A549 (cell line): ENCODE measurements around the gene SNTN. TPM values are rescaled to one million over a fixed set of nuclear protein-coding genes. Genes with fewer than 3 reads are reported as not detected.

Experiments
- ATAC-seq, 2 experiments: fragments of 200-7000 bp in 1 of 2; fragments of >200 bp in 1 of 2; cut with Nextera tagmentation in 1 of 2; cut with Tn5 transposase in 1 of 2; 3 replicates each; pipeline versions ENCODE4 v1.8.0 to v1.9.1; 2018 to 2020; ENCODE audit warnings: mild to moderate bottlenecking in 1 of 2, moderate library complexity in 1 of 2
- CTCF ChIA-PET: fragments of 300-600 bp; sonication (Branson Sonifier 250); formaldehyde crosslinking; extraction: SDS; loops from one replicate; lab custom pipeline; 2021; ENCODE audit warnings: antibody characterized with exemption, inconsistent platforms; lab: Yijun Ruan, JAX
- POLR2A ChIA-PET: fragments of 350-600 bp; formaldehyde crosslinking; extraction: SDS; loops from one replicate; lab custom pipeline; 2021; ENCODE audit warnings: antibody characterized with exemption, inconsistent platforms; lab: Yijun Ruan, JAX
- DNase-seq, 2 experiments: peaks; one replicate each; pipeline versions ENCODE4 v3.0.0 to v3.0.0-alpha.2; 2011 to 2016; ENCODE audit warnings: low read depth in 1 of 2, low spot score in 1 of 2
- FAIRE-seq: peaks from 2 replicates; lab custom pipeline; 2011; peaks lifted over from hg19 to GRCh38; lab: Jason Lieb, UNC
- H3K27ac ChIP-seq, 2 experiments: fragments of >200 bp; sonication (Bioruptor Twin); formaldehyde crosslinking; 3 replicates each; pipeline ENCODE4 v1.5.1; 2016 to 2017
- H3K4me1 ChIP-seq: fragments of >200 bp; sonication (Bioruptor Twin); formaldehyde crosslinking; 3 replicates; pipeline ENCODE4 v1.6.1; 2016
- H3K4me2 ChIP-seq: fragments of >200 bp; sonication (Bioruptor Twin); formaldehyde crosslinking; 3 replicates; pipeline ENCODE4 v1.6.1; 2016
- H3K4me3 ChIP-seq: fragments of >200 bp; sonication (Bioruptor Twin); formaldehyde crosslinking; 3 replicates; pipeline ENCODE4 v1.5.1; 2016
- H3K9me3 ChIP-seq: fragments of >200 bp; sonication (Bioruptor Twin); formaldehyde crosslinking; 3 replicates; pipeline ENCODE4 v1.6.1; 2016
- CEBPB ChIP-seq, 2 experiments: fragments of >200 bp in 1 of 2; sonication (Bioruptor Twin) in 1 of 2; formaldehyde crosslinking in 1 of 2; IDR thresholded peaks; 2 replicates each; pipeline ENCODE4 v1.6.1; 2012 to 2016
- CHD2 ChIP-seq: fragments of 150-350 bp; IDR thresholded peaks from 2 replicates; pipeline ENCODE4 v1.6.1; 2014; ENCODE audit warnings: low read length; ENCODE audit not compliant: partially characterized antibody
- CHD4 ChIP-seq: fragments of 200-600 bp; sonication (generic); IDR thresholded peaks from 2 replicates; pipeline ENCODE4 v1.6.1; 2016; ENCODE audit warnings: antibody characterized with exemption, mild to moderate bottlenecking, borderline replicate concordance
- ESRRA ChIP-seq: fragments of 150-350 bp; IDR thresholded peaks from 2 replicates; pipeline ENCODE4 v1.6.1; 2014; ENCODE audit warnings: mild to moderate bottlenecking, low read length, borderline replicate concordance
- HEYL ChIP-seq: fragments of 250-450 bp; sonication (Bioruptor Pico); IDR thresholded peaks from 2 replicates; pipeline ENCODE4 v1.8.0; 2021; ENCODE audit warnings: mild to moderate bottlenecking, moderate library complexity
- HOXB5 ChIP-seq: fragments of 250-450 bp; sonication (Bioruptor Pico); IDR thresholded peaks from 2 replicates; pipeline ENCODE4 v1.5.0; 2020; ENCODE audit warnings: mild to moderate bottlenecking, moderate library complexity
- JUN ChIP-seq, 2 experiments: fragments of >200 bp; sonication (Bioruptor Twin); formaldehyde crosslinking; IDR thresholded peaks; 2 replicates in 1 of 2; 3 replicates in 1 of 2; pipeline ENCODE4 v1.6.1; 2016 to 2017
- MAFK ChIP-seq: fragments of 450-650 bp; IDR thresholded peaks from 2 replicates; pipeline ENCODE4 v1.6.1; 2014; ENCODE audit not compliant: partially characterized antibody
- MAZ ChIP-seq: fragments of 150-350 bp; IDR thresholded peaks from 2 replicates; pipeline ENCODE4 v1.6.1; 2014; ENCODE audit warnings: antibody characterized with exemption, low read depth, low read length, borderline replicate concordance
- NFE2L2 ChIP-seq: fragments of 150-350 bp; conservative IDR thresholded peaks from 2 replicates; pipeline ENCODE4 v1.6.1; 2014; ENCODE audit warnings: low read length
- NPAS2 ChIP-seq: fragments of 250-450 bp; sonication (Bioruptor Pico); IDR thresholded peaks from 2 replicates; pipeline ENCODE4 v1.8.0; 2022; ENCODE audit warnings: mild to moderate bottlenecking, moderate library complexity, borderline replicate concordance
- PHF8 ChIP-seq: fragments of 200-600 bp; sonication (generic); IDR thresholded peaks from 2 replicates; pipeline ENCODE4 v1.6.1; 2016; ENCODE audit warnings: low read depth, mild to moderate bottlenecking, antibody characterized with exemption, moderate library complexity, borderline replicate concordance
- POLR2AphosphoS2 ChIP-seq: conservative IDR thresholded peaks from 2 replicates; pipeline ENCODE4 v1.6.1; 2012; ENCODE audit warnings: low read length, improper control_type of control experiment, inconsistent platforms
- RFX5 ChIP-seq: fragments of 450-650 bp; IDR thresholded peaks from 2 replicates; pipeline ENCODE4 v1.7.1; 2014; ENCODE audit warnings: antibody characterized with exemption, mild to moderate bottlenecking, moderate library complexity
- SREBF2 ChIP-seq: fragments of 450-650 bp; IDR thresholded peaks from 2 replicates; pipeline ENCODE4 v1.6.1; 2014; ENCODE audit warnings: mild to moderate bottlenecking, moderate library complexity
- TFCP2L1 ChIP-seq: fragments of 250-450 bp; sonication (Bioruptor Pico); IDR thresholded peaks from 2 replicates; pipeline ENCODE4 v1.5.0; 2021; ENCODE audit warnings: mild to moderate bottlenecking
- TP53 ChIP-seq: fragments of 250-450 bp; sonication (Bioruptor Pico); IDR thresholded peaks from 2 replicates; pipeline ENCODE4 v1.5.0; 2021; ENCODE audit warnings: mild to moderate bottlenecking, moderate library complexity
- ZC3H11A ChIP-seq: fragments of 450-650 bp; IDR thresholded peaks from 2 replicates; pipeline ENCODE4 v1.6.1; 2014; ENCODE audit warnings: antibody characterized with exemption, mild to moderate bottlenecking
- ZFP36 ChIP-seq: fragments of 450-650 bp; IDR thresholded peaks from 2 replicates; pipeline ENCODE4 v1.6.1; 2014; ENCODE audit warnings: borderline replicate concordance; ENCODE audit not compliant: partially characterized antibody
- ZSCAN20 ChIP-seq: fragments of 250-450 bp; sonication (Bioruptor Pico); IDR thresholded peaks from 2 replicates; pipeline ENCODE4 v1.8.0; 2022; ENCODE audit warnings: mild to moderate bottlenecking, moderate library complexity
- WGBS: methylation state at CpG from one replicate; pipeline ENCODE4 v1.1.6; 2017; ENCODE audit errors: missing lambda C conversion rate; 5-methylcytosine and 5-hydroxymethylcytosine counted together
- polyA plus RNA-seq, 4 experiments: library from polyadenylated mRNA; depleted of rRNA in 3 of 4; stranded (reverse); fragments of >200 nt; fragmentation: RNase III in 1 of 4; extraction: RNeasy Plus Mini Kit Qiagen cat#74134 plus additional on column Dnase treatment in 1 of 4; gene quantifications; 2 replicates in 3 of 4; 3 replicates in 1 of 4; pipeline ENCODE4 v1.2.3, GENCODE V29; 2011 to 2017
- TF ChIP-seq, protein P1 (sequence below): fragments of 150-350 bp; IDR thresholded peaks from 2 replicates; pipeline ENCODE4 v1.6.1; 2014; ENCODE audit warnings: low read depth, mild to moderate bottlenecking, low read length
- TF ChIP-seq, protein P2 (sequence below): fragments of 250-450 bp; sonication (Bioruptor Pico); IDR thresholded peaks from 2 replicates; pipeline ENCODE4 v1.5.0; 2021; ENCODE audit warnings: mild to moderate bottlenecking, moderate library complexity, borderline replicate concordance

The SNTN gene
- polyA plus RNA-seq, 2 of the 4 experiments (the other 2 are of a cell fraction), result not detected

DNA sequence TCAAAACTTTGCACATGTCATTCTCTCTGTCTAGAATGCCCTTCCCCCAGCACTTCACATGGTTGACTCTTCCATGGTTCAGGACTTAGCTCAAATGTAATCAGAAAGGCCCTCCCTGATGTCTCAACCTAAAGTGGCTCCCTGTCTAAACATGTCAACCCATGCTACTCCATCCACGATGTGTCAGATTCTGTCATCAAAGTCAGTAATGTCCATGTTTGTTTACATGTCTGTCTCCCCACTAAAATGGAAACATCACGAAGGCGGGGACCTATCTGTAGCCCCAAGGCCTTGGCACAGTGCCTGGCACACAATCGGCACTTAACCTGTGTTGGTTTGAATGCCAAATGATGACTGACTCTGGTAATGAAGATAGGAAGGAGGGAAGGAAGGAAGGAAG lies 20.8 kb upstream of the SNTN start:
- DNase-seq (no peak), FAIRE-seq (no peak), ATAC-seq (no peak)
- POLR2A ChIA-PET, result no interaction called here
- TF ChIP-seq MAFK, result no peak
- H3K4me1 ChIP-seq, result no peaks in the 10 kb centered on the region
- no peak overlapping the region for H3K4me2 ChIP-seq
- H3K9me3 ChIP-seq, result no peaks in the 10 kb centered on the region
- no peak overlapping the region for H3K4me3 ChIP-seq
- WGBS, result 0% methylated on average over 4 of the region's 4 CpGs
- CTCF ChIA-PET, result no interaction called here
- H3K27ac ChIP-seq, result no peak overlapping the region

DNA sequence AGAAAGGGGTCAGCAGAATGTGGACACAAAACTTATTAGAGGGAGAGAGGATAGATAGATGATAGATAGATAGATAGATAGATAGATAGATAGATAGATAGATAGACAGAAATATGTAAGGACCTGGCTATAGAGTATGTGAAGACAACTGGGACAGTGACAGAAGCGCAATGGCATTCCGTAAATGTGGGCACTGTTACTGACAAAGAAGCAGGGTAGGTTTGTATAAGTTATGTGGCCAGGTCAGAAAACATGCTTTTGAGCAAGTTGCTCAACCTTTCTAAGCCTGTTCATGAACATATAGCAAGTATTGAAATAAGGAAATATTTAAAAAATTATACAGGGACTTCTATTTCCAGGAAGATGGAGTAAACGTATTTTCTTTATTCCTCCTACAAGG lies 17.3 kb upstream of the SNTN start:
- H3K4me2 ChIP-seq, result no peak overlapping the region
- H3K27ac ChIP-seq, result no peak overlapping the region
- DNase-seq (no peak), ATAC-seq (no peak), FAIRE-seq (no peak)
- H3K4me1 ChIP-seq, result no peaks in the 10 kb centered on the region
- H3K9me3 ChIP-seq, result no peaks in the 10 kb centered on the region
- WGBS, result 4% methylated on average over 3 of the region's 3 CpGs
- ChIA-PET CTCF (no interaction called here), POLR2A (no interaction called here)
- no peak for TF ChIP-seq MAZ
- no peak for TF ChIP-seq HEYL
- TF ChIP-seq TP53 (CRISPR knock-in tag), result no peak
- TF ChIP-seq ZC3H11A, result no peak
- TF ChIP-seq CHD2, result no peak
- H3K4me3 ChIP-seq, result no peak overlapping the region

DNA sequence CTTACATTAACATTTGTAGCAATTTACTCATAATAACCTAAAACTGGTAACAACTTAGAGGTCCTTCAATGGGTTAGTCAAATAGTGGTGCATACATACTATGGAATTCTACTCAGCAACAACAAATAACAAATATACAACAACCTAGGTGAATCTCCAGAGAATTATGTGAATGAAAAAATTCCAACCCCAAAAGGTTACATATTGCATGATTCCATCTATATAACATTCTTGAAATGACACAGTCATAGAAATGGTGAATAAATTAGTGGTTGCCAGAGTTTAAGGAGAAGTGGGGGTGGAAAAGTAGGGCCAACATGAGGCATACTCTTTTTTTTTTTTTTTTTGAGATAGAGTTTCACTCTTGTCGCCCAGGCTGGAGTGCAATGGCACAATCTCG lies 12.7 kb upstream of the SNTN start:
- no peaks in the 10 kb centered on the region for H3K9me3 ChIP-seq
- H3K4me2 ChIP-seq, result no peak overlapping the region
- no peak overlapping the region for H3K4me3 ChIP-seq
- H3K4me1 ChIP-seq, result no peaks in the 10 kb centered on the region
- CTCF ChIA-PET, result no interaction called here
- DNase-seq, result no peak
- POLR2A ChIA-PET, result no interaction called here
- H3K27ac ChIP-seq, result no peak overlapping the region
- no peak for FAIRE-seq
- no peak for ATAC-seq
- WGBS, result 8% methylated on average over 2 of the region's 2 CpGs
- TF ChIP-seq HOXB5 (CRISPR knock-in tag), result no peak
- no peak for TF ChIP-seq TFCP2L1
- TF ChIP-seq SREBF2, result no peak
- TF ChIP-seq CHD4, result no peak
- TF ChIP-seq ZSCAN20 (CRISPR knock-in tag), result no peak
- TF ChIP-seq NFE2L2, result no peak
- TF ChIP-seq, protein P1, sequence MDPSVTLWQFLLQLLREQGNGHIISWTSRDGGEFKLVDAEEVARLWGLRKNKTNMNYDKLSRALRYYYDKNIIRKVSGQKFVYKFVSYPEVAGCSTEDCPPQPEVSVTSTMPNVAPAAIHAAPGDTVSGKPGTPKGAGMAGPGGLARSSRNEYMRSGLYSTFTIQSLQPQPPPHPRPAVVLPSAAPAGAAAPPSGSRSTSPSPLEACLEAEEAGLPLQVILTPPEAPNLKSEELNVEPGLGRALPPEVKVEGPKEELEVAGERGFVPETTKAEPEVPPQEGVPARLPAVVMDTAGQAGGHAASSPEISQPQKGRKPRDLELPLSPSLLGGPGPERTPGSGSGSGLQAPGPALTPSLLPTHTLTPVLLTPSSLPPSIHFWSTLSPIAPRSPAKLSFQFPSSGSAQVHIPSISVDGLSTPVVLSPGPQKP, result no peak
- TF ChIP-seq, protein P2, sequence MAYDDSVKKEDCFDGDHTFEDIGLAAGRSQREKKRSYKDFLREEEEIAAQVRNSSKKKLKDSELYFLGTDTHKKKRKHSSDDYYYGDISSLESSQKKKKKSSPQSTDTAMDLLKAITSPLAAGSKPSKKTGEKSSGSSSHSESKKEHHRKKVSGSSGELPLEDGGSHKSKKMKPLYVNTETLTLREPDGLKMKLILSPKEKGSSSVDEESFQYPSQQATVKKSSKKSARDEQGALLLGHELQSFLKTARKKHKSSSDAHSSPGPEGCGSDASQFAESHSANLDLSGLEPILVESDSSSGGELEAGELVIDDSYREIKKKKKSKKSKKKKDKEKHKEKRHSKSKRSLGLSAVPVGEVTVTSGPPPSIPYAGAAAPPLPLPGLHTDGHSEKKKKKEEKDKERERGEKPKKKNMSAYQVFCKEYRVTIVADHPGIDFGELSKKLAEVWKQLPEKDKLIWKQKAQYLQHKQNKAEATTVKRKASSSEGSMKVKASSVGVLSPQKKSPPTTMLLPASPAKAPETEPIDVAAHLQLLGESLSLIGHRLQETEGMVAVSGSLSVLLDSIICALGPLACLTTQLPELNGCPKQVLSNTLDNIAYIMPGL, result no peak
- no peak for TF ChIP-seq POLR2AphosphoS2
- TF ChIP-seq ESRRA, result no peak
- no peak for TF ChIP-seq PHF8
- TF ChIP-seq NPAS2 (CRISPR knock-in tag), result no peak

DNA sequence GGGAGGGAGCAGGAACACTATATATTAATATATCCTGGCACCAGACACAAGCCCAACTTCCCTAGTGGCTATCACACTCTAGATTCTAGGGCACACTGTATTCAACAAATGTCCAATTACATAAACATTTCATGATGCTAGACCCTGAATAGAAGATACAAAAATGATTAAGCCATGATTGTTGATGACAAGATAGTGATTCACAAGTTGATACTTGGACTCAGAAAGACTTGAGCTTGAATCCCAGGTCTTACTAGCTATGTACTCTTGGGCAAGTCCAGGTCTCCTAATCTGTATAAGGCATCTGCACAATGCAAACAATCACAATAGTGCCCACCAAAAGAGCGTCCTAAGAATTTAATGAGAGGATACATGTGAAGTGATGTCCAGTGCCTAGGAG lies 10.0 kb upstream of the SNTN start:
- TF ChIP-seq ZFP36 (no peak), CHD4 (no peak), CEBPB (IDR thresholded peaks at IDR 0.05) (no peak), JUN (IDR thresholded peaks at IDR 0.05) (no peak), MAFK (no peak), RFX5 (no peak)
- TF ChIP-seq, all 56 proteins: peak for 0
- Histone ChIP-seq H3K4me3 (no peak overlapping the region), H3K9me3 (no peaks in the 10 kb centered on the region), H3K4me2 (no peak overlapping the region), H3K27ac (no peak overlapping the region), H3K4me1 (no peaks in the 10 kb centered on the region)
- no peak for ATAC-seq
- 0% methylated on average over 1 of the region's 1 CpG for WGBS
- CTCF ChIA-PET, result no interaction called here
- POLR2A ChIA-PET, result no interaction called here
- DNase-seq, result no peak
- FAIRE-seq, result no peak
